GM12891 (cell line): ENCODE measurements around the gene NUAK2.

Source experiments
- POLR2A ChIP-seq: IDR thresholded peaks from 2 replicates; pipeline ENCODE4 v1.6.1; 2011; ENCODE audit warnings: low read depth, low read length, control low read depth
- POLR2AphosphoS5 ChIP-seq: IDR thresholded peaks from 2 replicates; pipeline ENCODE4 v1.6.1; 2011; ENCODE audit warnings: low read depth, low read length, control low read depth

GRCh38 chr1:205270271-205270670 is 51.3 kb downstream of the NUAK2 start:
- TF ChIP-seq POLR2A (no peak), POLR2AphosphoS5 (no peak)
